CD4-positive, alpha-beta T cell (primary cell): ENCODE results near the gene COL9A1. TPM values are rescaled to one million over a fixed set of nuclear protein-coding genes. Genes with fewer than 3 reads are reported as not detected.

ENCODE experiments used
- ATAC-seq: fragments of 200-7000 bp; cut with Tn5 transposase; one replicate; pipeline ENCODE4 v1.10.0; 2022; ENCODE audit warnings: mild to moderate bottlenecking; ENCODE audit not compliant: poor library complexity
- CTCF ChIA-PET: fragments of 350-600 bp; sonication (Branson Sonifier 250); formaldehyde crosslinking; loops from one replicate; lab custom pipeline; 2021; ENCODE audit warnings: antibody characterized with exemption, inconsistent platforms; lab: Charles Lee
- POLR2A ChIA-PET: fragments of 350-600 bp; sonication (Branson Sonifier 250); formaldehyde crosslinking; loops from one replicate; lab custom pipeline; 2021; ENCODE audit warnings: antibody characterized with exemption, inconsistent platforms; lab: Charles Lee
- DNase-seq, 14 experiments: peaks; one replicate each; pipeline ENCODE4 v3.0.0-alpha.2; 2013 to 2020; ENCODE audit warnings: mixed read lengths in 2 of 14
- H3K27ac ChIP-seq, 2 donors: one replicate each; pipeline versions ENCODE4 v1.5.1 to v1.7.0; 2013; ENCODE audit warnings: low read length in 2 of 2, low read depth in 1 of 2, mild to moderate bottlenecking in 1 of 2
- H3K27me3 ChIP-seq, 2 experiments: 1 replicate in 1 of 2; 2 replicates in 1 of 2; pipeline versions ENCODE4 v1.6.1 to v1.7.0; 2013; ENCODE audit warnings: low read length in 2 of 2, control low read depth in 1 of 2, mild to moderate bottlenecking in 1 of 2, moderate library complexity in 1 of 2; ENCODE audit not compliant: insufficient read depth in 2 of 2, control insufficient read depth in 1 of 2
- H3K36me3 ChIP-seq: one replicate; pipeline ENCODE4 v1.6.1; 2013; ENCODE audit warnings: low read length, control low read depth; ENCODE audit not compliant: insufficient read depth
- H3K4me1 ChIP-seq: one replicate; pipeline ENCODE4 v1.6.1; 2013; ENCODE audit warnings: low read length, control low read depth; ENCODE audit not compliant: insufficient read depth
- H3K4me3 ChIP-seq: one replicate; pipeline ENCODE4 v1.5.1; 2013; ENCODE audit warnings: mild to moderate bottlenecking, low read length, moderate library complexity
- H3K9me3 ChIP-seq, 2 experiments: 1 replicate in 1 of 2; 2 replicates in 1 of 2; pipeline versions ENCODE4 v1.6.1 to v1.7.0; 2013; ENCODE audit warnings: low read length in 2 of 2, mild to moderate bottlenecking in 2 of 2, control low read depth in 1 of 2, moderate library complexity in 1 of 2; ENCODE audit not compliant: control insufficient read depth in 1 of 2, insufficient read depth in 1 of 2
- H3K27ac Mint-ChIP-seq: one replicate; pipeline ENCODE4 v1.8.0; 2020; ENCODE audit warnings: mixed read lengths
- H3K27me3 Mint-ChIP-seq: one replicate; pipeline ENCODE4 v1.8.0; 2021; ENCODE audit warnings: mixed read lengths
- H3K36me3 Mint-ChIP-seq: one replicate; pipeline ENCODE4 v1.8.0; 2021; ENCODE audit warnings: low read depth, mixed read lengths
- H3K4me1 Mint-ChIP-seq: one replicate; pipeline ENCODE4 v1.8.0; 2021; ENCODE audit warnings: low read depth, mixed read lengths
- H3K4me3 Mint-ChIP-seq: one replicate; pipeline ENCODE4 v1.8.0; 2020; ENCODE audit warnings: mild to moderate bottlenecking, mixed read lengths
- H3K9me3 Mint-ChIP-seq: one replicate; pipeline ENCODE4 v1.8.0; 2020; ENCODE audit warnings: mixed read lengths
- intact Hi-C, 2 experiments: fragments of 100-400 bp; cut with DNase I in 1 of 2; cut with micrococcal nuclease in 1 of 2; formaldehyde crosslinking; loops; one replicate each; pipeline versions ENCODE4 v1.15.1 to v1.9.0; 2023 to 2025; cut with DNase I, micrococcal nuclease
- total RNA-seq, 174 experiments: library from RNA in 2 of 174; stranded (reverse) in 2 of 174; gene quantifications; one replicate each; pipeline ENCODE4 v1.2.3 and lab custom pipeline; 2021 to 2026
- TF ChIP-seq, protein P1 (sequence below): fragments of 200-600 bp; IDR thresholded peaks from one replicate; pipeline ENCODE4 v1.8.0; 2022; ENCODE audit warnings: antibody characterized with exemption, mild to moderate bottlenecking

Gene COL9A1
- total RNA-seq, 2 experiments from 2014 or later, result not detected

- no peaks in the 10 kb centered on the region for H3K36me3 ChIP-seq
- H3K36me3 Mint-ChIP-seq, result no peaks in the 10 kb centered on the region
- H3K27me3 ChIP-seq, result peaks cover 0 to 4% of the 10 kb centered on the region in 2 experiments
- H3K4me3 Mint-ChIP-seq, result no peak overlapping the region
- DNase-seq, result no peak
- no peaks in the 10 kb centered on the region for H3K9me3 ChIP-seq
- ChIA-PET CTCF (no interaction called here), POLR2A (no interaction called here)
- H3K27ac Mint-ChIP-seq, result no peak overlapping the region
- H3K9me3 Mint-ChIP-seq, result no peaks in the 10 kb centered on the region
- no peaks in the 10 kb centered on the region for H3K4me1 Mint-ChIP-seq
- H3K4me3 ChIP-seq, result no peak overlapping the region
- intact Hi-C loops, result no loop called here
- ATAC-seq, result no peak
- no peak overlapping the region for H3K27ac ChIP-seq
- H3K27me3 Mint-ChIP-seq, result peaks cover 14% of the 10 kb centered on the region
- TF ChIP-seq, protein P1, sequence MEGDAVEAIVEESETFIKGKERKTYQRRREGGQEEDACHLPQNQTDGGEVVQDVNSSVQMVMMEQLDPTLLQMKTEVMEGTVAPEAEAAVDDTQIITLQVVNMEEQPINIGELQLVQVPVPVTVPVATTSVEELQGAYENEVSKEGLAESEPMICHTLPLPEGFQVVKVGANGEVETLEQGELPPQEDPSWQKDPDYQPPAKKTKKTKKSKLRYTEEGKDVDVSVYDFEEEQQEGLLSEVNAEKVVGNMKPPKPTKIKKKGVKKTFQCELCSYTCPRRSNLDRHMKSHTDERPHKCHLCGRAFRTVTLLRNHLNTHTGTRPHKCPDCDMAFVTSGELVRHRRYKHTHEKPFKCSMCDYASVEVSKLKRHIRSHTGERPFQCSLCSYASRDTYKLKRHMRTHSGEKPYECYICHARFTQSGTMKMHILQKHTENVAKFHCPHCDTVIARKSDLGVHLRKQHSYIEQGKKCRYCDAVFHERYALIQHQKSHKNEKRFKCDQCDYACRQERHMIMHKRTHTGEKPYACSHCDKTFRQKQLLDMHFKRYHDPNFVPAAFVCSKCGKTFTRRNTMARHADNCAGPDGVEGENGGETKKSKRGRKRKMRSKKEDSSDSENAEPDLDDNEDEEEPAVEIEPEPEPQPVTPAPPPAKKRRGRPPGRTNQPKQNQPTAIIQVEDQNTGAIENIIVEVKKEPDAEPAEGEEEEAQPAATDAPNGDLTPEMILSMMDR, result no peak
- no peaks in the 10 kb centered on the region for H3K4me1 ChIP-seq
Measured at GRCh38 chr6:70270287-70271005, 32.4 kb downstream of the COL9A1 start.

DNA sequence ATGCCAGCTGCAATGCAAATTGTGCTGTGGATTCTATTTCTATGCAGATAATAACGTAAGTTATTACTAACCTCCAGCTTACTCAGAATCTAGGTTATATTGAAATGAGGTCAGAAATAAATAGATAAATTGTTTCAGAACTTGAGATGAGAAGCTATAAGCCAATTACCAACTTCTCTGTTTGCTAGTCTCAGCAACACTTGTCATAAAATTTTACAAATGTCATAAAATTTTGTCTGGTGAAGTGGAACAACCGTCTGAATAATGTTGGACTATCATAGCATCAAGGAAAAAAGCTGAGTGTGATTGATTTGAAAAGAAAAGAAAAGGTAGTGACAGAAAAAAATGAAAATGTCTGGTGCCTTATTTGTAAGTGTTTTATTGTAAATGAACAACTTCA is 36.7 kb downstream of the COL9A1 start:
- Histone ChIP-seq H3K4me3 (no peak overlapping the region), H3K9me3 (no peaks in the 10 kb centered on the region), H3K4me1 (no peaks in the 10 kb centered on the region), H3K27ac (no peak overlapping the region), H3K27me3 (peaks cover 0 to 4% of the 10 kb centered on the region in 2 experiments), H3K36me3 (no peaks in the 10 kb centered on the region)
- TF ChIP-seq, protein P1, result no peak
- intact Hi-C loops, result no loop called here
- ChIA-PET CTCF (no interaction called here), POLR2A (interaction anchor here (0.7 kb wide), 1 partner anchor 604 kb away, joined by 3 read pairs; no protein-coding TSS in a partner anchor)
- ATAC-seq (no peak), DNase-seq (no peak)
- peaks cover 7% of the 10 kb centered on the region for H3K27me3 Mint-ChIP-seq
- no peaks in the 10 kb centered on the region for H3K9me3 Mint-ChIP-seq
- H3K4me1 Mint-ChIP-seq, result no peaks in the 10 kb centered on the region
- H3K36me3 Mint-ChIP-seq, result no peaks in the 10 kb centered on the region
- no peak overlapping the region for H3K27ac Mint-ChIP-seq
- no peak overlapping the region for H3K4me3 Mint-ChIP-seq

- Histone ChIP-seq H3K27ac (no peak overlapping the region), H3K36me3 (no peaks in the 10 kb centered on the region), H3K4me3 (no peak overlapping the region), H3K27me3 (peaks cover 0 to 4% of the 10 kb centered on the region in 2 experiments), H3K9me3 (no peaks in the 10 kb centered on the region), H3K4me1 (no peaks in the 10 kb centered on the region)
- ChIA-PET CTCF (no interaction called here), POLR2A (no interaction called here)
- DNase-seq, result no peak
- H3K27ac Mint-ChIP-seq, result no peak overlapping the region
- H3K4me3 Mint-ChIP-seq, result no peak overlapping the region
- H3K36me3 Mint-ChIP-seq, result no peaks in the 10 kb centered on the region
- H3K9me3 Mint-ChIP-seq, result no peaks in the 10 kb centered on the region
- no peaks in the 10 kb centered on the region for H3K4me1 Mint-ChIP-seq
- ATAC-seq, result no peak
- TF ChIP-seq, protein P1, result no peak
- peaks cover 7% of the 10 kb centered on the region for H3K27me3 Mint-ChIP-seq
- intact Hi-C loops, result no loop called here
Measured at GRCh38 chr6:70264306-70264705, 38.6 kb downstream of the COL9A1 start.
